Fibroblast of villous mesenchyme (primary cell): ENCODE results near the gene SCYGR7. TPM values are rescaled to one million over a fixed set of nuclear protein-coding genes. Genes with fewer than 3 reads are reported as not detected.
A peak's percentile ranks its signal among the peaks of the same experiment; 100 is the strongest.

Source experiments
- DNase-seq: peaks from one replicate; pipeline ENCODE4 v3.0.0-alpha.2; 2010; ENCODE audit warnings: low read depth
- H3K4me3 ChIP-seq: 2 replicates; pipeline ENCODE4 v1.5.1; 2011; ENCODE audit warnings: low read depth, mild to moderate bottlenecking, low read length
- total RNA-seq: library from RNA; depleted of rRNA; stranded (reverse); fragments of >200 nt; gene quantifications from 2 replicates; pipeline ENCODE4 v1.2.3, GENCODE V29; 2012
- TF ChIP-seq, protein P1 (sequence below): IDR thresholded peaks from 2 replicates; pipeline ENCODE4 v1.5.1; 2012; ENCODE audit warnings: low read depth, mild to moderate bottlenecking, low read length; ENCODE audit not compliant: insufficient read depth

Gene SCYGR7
- total RNA-seq, 1 donor = not detected

DNA sequence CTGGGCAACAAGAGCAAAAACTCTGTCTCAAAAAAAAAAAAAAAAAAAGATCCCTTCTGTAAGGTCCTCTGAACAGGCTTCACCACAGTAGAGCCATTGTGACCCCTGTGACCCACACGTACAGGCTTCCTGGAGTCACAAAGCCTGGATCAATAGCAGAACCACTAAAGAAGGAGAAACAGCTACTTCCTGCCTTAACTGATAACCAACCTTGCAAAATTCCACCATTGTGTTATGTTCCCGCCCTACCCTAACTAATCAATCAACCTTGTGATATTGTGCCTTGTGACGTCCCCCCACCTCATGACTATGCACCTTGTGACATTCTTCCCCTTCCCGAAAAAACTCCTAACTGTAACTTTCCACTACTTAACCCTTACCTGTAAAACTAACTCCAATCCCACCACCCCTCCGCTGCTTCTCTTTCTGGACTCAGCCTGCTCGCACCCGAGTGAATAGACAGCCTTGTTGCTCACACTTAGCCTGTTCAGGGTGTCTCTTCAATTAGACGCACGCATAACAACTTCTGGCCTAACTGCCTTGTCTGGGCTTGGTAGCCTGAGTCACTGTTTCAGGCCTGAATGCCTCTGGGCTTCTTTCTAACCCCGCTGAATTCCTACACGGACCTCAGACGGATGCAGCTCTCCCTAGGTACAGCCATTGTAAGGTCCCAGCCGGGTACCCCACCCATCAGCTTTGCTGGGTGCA, 31.4 kb downstream of the SCYGR7 start:
- no peak for DNase-seq
- TF ChIP-seq, protein P1, sequence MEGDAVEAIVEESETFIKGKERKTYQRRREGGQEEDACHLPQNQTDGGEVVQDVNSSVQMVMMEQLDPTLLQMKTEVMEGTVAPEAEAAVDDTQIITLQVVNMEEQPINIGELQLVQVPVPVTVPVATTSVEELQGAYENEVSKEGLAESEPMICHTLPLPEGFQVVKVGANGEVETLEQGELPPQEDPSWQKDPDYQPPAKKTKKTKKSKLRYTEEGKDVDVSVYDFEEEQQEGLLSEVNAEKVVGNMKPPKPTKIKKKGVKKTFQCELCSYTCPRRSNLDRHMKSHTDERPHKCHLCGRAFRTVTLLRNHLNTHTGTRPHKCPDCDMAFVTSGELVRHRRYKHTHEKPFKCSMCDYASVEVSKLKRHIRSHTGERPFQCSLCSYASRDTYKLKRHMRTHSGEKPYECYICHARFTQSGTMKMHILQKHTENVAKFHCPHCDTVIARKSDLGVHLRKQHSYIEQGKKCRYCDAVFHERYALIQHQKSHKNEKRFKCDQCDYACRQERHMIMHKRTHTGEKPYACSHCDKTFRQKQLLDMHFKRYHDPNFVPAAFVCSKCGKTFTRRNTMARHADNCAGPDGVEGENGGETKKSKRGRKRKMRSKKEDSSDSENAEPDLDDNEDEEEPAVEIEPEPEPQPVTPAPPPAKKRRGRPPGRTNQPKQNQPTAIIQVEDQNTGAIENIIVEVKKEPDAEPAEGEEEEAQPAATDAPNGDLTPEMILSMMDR = no peak
- no peak overlapping the region for H3K4me3 ChIP-seq

DNA sequence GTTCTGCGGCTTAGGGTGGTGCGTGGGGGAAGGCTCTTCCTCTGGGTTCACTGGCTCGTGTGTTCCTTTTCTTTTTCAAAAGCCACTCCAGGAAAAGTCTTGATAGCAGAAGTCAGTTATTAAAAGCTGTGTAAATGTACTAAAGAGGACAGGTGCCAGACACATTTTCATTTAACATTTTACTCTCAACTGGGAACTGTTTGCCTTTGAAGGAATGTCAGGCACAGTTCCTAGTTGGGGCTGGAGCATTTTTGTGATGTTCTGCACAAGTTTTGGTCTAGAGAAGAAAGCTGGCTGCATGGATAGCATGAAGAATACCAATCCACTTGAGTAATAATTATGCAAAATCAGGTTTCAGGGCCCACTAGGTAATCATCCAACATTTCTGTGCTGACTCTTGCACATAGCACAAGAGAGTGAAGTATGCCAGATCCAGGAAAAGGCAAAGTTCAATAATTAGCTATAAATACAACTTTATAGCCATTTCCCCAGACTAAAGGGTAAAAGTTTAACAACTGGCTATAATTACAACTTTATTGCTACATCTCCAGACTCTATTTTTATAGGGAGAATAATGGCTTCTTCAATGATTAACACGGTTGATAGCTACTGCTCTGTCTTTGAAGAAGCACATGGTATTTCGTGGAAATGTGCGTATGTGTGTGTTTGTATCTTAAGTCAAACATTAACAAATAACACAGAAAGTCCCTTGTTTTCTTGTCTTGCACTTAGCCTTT, 33.8 kb downstream of the SCYGR7 start:
- no peak overlapping the region for H3K4me3 ChIP-seq
- peak; percentile 71 for DNase-seq
- TF ChIP-seq, protein P1 = no peak

DNA sequence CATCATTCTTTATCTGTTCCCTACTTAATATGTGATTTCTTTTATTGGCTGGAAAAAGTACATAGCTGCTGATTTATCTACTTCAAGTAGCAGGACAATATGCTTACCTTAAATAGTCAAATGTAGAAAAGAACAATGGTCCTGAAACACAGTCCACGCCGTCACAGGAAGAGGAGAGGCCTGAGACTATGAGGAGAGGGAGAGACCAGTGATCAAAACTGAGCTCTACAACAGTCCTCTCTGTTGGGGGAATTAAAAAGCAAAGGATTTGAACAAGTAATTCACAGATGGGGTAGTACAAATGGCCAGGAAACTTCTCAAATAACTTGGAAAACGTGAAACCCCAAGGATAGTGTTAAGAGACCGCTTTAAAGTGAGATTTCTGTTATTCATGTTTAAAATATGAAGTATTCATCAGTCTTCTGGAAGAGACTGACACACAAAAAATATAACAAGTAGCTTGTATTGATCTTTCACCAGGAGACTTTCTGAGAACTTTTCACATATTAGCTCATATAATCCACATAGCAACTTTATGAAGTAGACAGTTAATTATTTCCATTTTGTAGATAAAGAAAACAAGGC, 37.7 kb downstream of the SCYGR7 start:
- H3K4me3 ChIP-seq = no peak overlapping the region
- TF ChIP-seq, protein P1 = no peak
- no peak for DNase-seq

DNA sequence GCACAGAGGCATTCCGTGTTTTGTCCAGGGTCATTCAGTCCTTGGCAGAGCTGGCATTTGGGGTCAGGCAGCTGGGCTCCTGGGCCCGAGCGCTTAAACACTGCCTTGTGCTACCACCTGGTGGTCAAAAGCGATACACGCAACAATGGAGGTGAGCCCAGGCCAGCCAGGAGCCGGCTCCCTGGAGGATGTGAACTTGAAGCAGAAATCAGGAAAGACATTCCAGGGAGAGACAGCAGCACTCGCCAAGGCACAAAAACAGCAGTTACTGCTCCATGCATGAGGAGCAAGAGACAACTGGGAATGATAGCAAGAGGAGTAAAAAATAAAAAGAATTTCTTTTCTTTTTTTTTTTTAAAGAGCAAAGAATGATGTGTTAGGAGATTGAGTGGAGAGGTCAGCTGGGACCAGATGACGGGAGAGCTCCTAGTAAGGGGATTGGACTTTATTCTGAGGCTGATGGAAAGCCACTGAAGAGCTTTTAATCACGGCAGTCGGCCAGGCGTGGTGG, 38.3 kb downstream of the SCYGR7 start:
- TF ChIP-seq, protein P1 = peak; percentile 88
- peak; percentile 76 for DNase-seq
- no peak overlapping the region for H3K4me3 ChIP-seq

DNA sequence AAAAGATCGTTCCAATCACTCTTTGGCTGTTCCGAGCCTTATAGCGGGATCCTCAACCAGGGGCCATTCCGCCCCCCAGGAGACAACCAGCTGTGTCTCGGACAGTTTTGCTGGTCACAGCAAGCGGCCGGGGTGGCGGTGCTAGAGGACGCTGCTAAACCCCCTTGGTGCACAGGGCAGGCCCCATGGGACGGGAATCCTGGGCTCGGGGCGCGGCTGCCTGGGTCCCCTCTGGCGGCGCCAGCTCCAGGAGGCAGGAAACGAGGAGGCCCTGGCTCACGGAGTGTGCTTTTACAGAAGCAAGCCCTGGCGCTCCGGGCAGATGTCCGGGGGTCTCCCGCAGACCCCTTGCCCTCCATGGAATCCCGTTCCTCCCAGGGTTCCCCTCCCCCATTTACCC, 39.7 kb downstream of the SCYGR7 start:
- TF ChIP-seq, protein P1 = no peak

DNA sequence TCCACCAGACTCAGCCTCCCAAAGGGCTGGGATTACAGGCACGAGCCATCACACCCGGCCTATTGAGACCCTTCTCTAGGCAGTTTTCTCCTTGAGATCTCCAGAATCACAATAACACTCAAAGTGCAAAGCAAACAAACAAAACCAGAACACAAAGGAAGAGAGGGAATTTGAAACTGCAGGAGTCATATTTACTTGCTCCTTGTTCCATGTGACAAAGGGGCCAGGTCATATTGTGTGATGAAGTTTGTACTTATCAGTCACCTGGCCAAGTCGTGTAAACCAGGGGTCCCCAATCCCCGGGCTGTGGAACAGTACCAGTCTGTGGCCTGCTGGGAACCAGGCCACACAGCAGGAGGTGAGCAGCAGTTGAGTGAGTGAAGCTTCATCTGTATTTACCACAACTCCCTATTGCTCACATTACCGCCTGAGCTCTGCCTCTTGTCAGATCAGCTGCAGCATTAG, 44.1 kb downstream of the SCYGR7 start:
- H3K4me3 ChIP-seq = no peak overlapping the region
- TF ChIP-seq, protein P1 = no peak
- no peak for DNase-seq

More for the DNA sequence above, 39.7 kb downstream of the SCYGR7 start:
- no peak overlapping the region for H3K4me3 ChIP-seq
- DNase-seq = no peak
